Measurements from ENCODE around the gene PKP1.

PKP1 gene

DNA sequence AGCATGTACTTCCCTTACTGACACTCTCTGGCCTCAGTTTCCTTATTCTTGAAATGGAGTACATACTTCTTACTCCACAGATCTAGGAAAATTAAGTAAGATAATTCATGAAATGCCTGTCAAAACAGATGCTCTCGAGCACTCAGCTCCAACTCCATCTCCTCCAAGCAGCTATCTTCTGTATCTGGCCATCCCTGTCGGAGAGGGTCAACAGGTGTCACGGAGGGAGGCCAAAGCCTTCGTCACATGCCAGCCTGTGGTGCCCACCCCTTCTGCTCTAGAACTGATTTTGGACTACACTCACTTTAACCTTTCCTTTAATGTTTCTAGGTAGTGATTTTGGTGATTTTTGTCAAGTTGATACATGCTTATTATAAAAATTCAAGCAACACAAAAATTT, 18.8 kb upstream of the PKP1 start:
- Histone ChIP-seq H3K9me3 (ENCODE audit: severe bottlenecking) (no peaks in the 10 kb centered on the region), H3K36me3 (ENCODE audit: low read depth) (no peaks in the 10 kb centered on the region), H3K4me3 (ENCODE audit: severe bottlenecking) (no peak overlapping the region), H3K4me1 (ENCODE audit: insufficient read depth, poor library complexity, severe bottlenecking) (peaks cover 56% of the 10 kb centered on the region), H3K27me3 (ENCODE audit: insufficient read depth, poor library complexity, severe bottlenecking) (no peaks in the 10 kb centered on the region), H3K27ac (ENCODE audit: poor library complexity, severe bottlenecking) (peak overlapping the region; percentile 88)
- DNase-seq (ENCODE audit: low spot score) (no peak), ATAC-seq (ENCODE audit: low read depth) (no peak)
- TF ChIP-seq, protein P1, sequence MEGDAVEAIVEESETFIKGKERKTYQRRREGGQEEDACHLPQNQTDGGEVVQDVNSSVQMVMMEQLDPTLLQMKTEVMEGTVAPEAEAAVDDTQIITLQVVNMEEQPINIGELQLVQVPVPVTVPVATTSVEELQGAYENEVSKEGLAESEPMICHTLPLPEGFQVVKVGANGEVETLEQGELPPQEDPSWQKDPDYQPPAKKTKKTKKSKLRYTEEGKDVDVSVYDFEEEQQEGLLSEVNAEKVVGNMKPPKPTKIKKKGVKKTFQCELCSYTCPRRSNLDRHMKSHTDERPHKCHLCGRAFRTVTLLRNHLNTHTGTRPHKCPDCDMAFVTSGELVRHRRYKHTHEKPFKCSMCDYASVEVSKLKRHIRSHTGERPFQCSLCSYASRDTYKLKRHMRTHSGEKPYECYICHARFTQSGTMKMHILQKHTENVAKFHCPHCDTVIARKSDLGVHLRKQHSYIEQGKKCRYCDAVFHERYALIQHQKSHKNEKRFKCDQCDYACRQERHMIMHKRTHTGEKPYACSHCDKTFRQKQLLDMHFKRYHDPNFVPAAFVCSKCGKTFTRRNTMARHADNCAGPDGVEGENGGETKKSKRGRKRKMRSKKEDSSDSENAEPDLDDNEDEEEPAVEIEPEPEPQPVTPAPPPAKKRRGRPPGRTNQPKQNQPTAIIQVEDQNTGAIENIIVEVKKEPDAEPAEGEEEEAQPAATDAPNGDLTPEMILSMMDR (IDR thresholded peaks at IDR 0.05; ENCODE audit: poor library complexity, severe bottlenecking) = no peak

- Histone ChIP-seq H3K36me3 (ENCODE audit: low read depth) (no peaks in the 10 kb centered on the region), H3K4me1 (ENCODE audit: insufficient read depth, poor library complexity, severe bottlenecking) (peaks cover 45% of the 10 kb centered on the region), H3K9me3 (ENCODE audit: severe bottlenecking) (no peaks in the 10 kb centered on the region), H3K4me3 (ENCODE audit: severe bottlenecking) (no peak overlapping the region), H3K27ac (ENCODE audit: poor library complexity, severe bottlenecking) (peak overlapping the region; percentile 88), H3K27me3 (ENCODE audit: insufficient read depth, poor library complexity, severe bottlenecking) (no peaks in the 10 kb centered on the region)
- no peak for DNase-seq (ENCODE audit: low spot score)
- TF ChIP-seq, protein P1 (IDR thresholded peaks at IDR 0.05; ENCODE audit: poor library complexity, severe bottlenecking) = no peak
- ATAC-seq (ENCODE audit: low read depth) = peak; percentile 35; the same call in 1 of the 3 replicates
Observed at GRCh38 chr1:201265756-201266155, 17.6 kb upstream of the PKP1 start.

- TF ChIP-seq, protein P1 (IDR thresholded peaks at IDR 0.05; ENCODE audit: poor library complexity, severe bottlenecking) = no peak
- Histone ChIP-seq H3K4me1 (ENCODE audit: insufficient read depth, poor library complexity, severe bottlenecking) (peaks cover 40% of the 10 kb centered on the region), H3K27me3 (ENCODE audit: insufficient read depth, poor library complexity, severe bottlenecking) (no peaks in the 10 kb centered on the region), H3K27ac (ENCODE audit: poor library complexity, severe bottlenecking) (peak overlapping the region; percentile 88), H3K36me3 (ENCODE audit: low read depth) (no peaks in the 10 kb centered on the region), H3K9me3 (ENCODE audit: severe bottlenecking) (no peaks in the 10 kb centered on the region), H3K4me3 (ENCODE audit: severe bottlenecking) (no peak overlapping the region)
- DNase-seq (ENCODE audit: low spot score) (no peak), ATAC-seq (ENCODE audit: low read depth) (no peak)
Observed at GRCh38 chr1:201266276-201266675, 17.0 kb upstream of the PKP1 start.

- Histone ChIP-seq H3K36me3 (ENCODE audit: low read depth) (no peaks in the 10 kb centered on the region), H3K27ac (ENCODE audit: poor library complexity, severe bottlenecking) (peak overlapping the region; percentile 88), H3K9me3 (ENCODE audit: severe bottlenecking) (no peaks in the 10 kb centered on the region), H3K4me3 (ENCODE audit: severe bottlenecking) (no peak overlapping the region), H3K4me1 (ENCODE audit: insufficient read depth, poor library complexity, severe bottlenecking) (peaks cover 39% of the 10 kb centered on the region), H3K27me3 (ENCODE audit: insufficient read depth, poor library complexity, severe bottlenecking) (no peaks in the 10 kb centered on the region)
- TF ChIP-seq, protein P1 (IDR thresholded peaks at IDR 0.05; ENCODE audit: poor library complexity, severe bottlenecking) = no peak
- DNase-seq (ENCODE audit: low spot score) (peak; percentile 62), ATAC-seq (ENCODE audit: low read depth) (peak; percentile 89)
Observed at GRCh38 chr1:201266774-201267173, 16.5 kb upstream of the PKP1 start.

DNA sequence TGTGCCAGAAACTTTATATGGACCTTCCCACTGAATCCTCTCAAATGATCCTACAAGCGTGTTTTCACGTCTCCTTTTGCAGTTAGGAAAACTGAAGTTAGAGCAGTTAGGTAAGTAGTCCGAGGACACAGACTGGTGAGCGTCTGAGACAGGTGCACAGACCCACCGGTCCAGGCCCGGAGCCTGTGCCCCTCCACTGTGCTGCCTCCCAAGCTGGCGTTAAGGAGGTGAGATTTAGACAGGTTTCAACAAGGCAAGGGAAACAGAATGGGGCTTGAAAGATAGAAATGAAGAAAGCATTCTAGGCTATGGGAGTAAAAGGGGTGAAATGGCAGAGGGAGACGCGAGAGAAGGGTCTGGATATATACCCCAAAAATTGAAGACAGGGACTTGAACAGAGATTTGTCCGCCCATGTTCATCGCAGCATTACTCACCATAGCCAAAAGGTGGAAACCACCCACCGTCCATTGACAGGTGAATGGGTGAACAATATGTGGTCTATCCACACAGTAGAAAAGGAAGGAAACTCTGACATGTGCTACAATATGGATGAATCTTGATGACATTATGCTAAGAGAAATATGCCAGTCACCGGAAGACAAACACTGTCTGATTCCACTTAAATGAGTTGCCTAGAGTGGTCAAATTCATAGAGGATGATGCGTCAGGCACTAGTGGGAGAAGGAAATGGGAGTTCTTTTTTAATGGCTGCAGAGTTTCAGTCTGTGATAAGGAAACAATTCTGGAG, 15.7 kb upstream of the PKP1 start:
- peak; percentile 67 for ATAC-seq (ENCODE audit: low read depth)

More for the DNA sequence above, 15.7 kb upstream of the PKP1 start:
- no peak for DNase-seq (ENCODE audit: low spot score)
- H3K9me3 ChIP-seq (ENCODE audit: severe bottlenecking) = no peaks in the 10 kb centered on the region
- H3K27me3 ChIP-seq (ENCODE audit: insufficient read depth, poor library complexity, severe bottlenecking) = no peaks in the 10 kb centered on the region
- H3K4me1 ChIP-seq (ENCODE audit: insufficient read depth, poor library complexity, severe bottlenecking) = peaks cover 39% of the 10 kb centered on the region
- no peak overlapping the region for H3K4me3 ChIP-seq (ENCODE audit: severe bottlenecking)
- peak overlapping the region; percentile 88 for H3K27ac ChIP-seq (ENCODE audit: poor library complexity, severe bottlenecking)
- H3K36me3 ChIP-seq (ENCODE audit: low read depth) = no peaks in the 10 kb centered on the region
- TF ChIP-seq, protein P1 (IDR thresholded peaks at IDR 0.05; ENCODE audit: poor library complexity, severe bottlenecking) = peak; percentile 44
